DOHH2 (cell line): ENCODE measurements around the gene SSTR4.

Source experiments
- H3F3A ChIP-seq: fragments of 200-600 bp; sonication (generic), shearing (Covaris generic); 2 replicates; pipeline ENCODE4 v1.6.0; 2016; ENCODE audit warnings: antibody characterized with exemption, mild to moderate bottlenecking; ENCODE audit not compliant: control insufficient read depth, insufficient read depth
- H3K27ac ChIP-seq: fragments of 200-600 bp; sonication (generic); 2 replicates; pipeline ENCODE4 v1.5.1; 2014; ENCODE audit warnings: low read depth, mild to moderate bottlenecking, low read length, moderate library complexity
- H3K27me3 ChIP-seq: fragments of 200-600 bp; sonication (generic); 2 replicates; pipeline ENCODE4 v1.6.1; 2014; ENCODE audit warnings: mild to moderate bottlenecking, low read length, mixed read lengths; ENCODE audit not compliant: control insufficient read depth
- H3K36me3 ChIP-seq: fragments of 200-600 bp; sonication (generic); 2 replicates; pipeline ENCODE4 v1.6.1; 2014; ENCODE audit warnings: mild to moderate bottlenecking, low read length, moderate library complexity, mixed read lengths; ENCODE audit not compliant: control insufficient read depth
- H3K4me1 ChIP-seq: fragments of 200-600 bp; sonication (generic); 2 replicates; pipeline ENCODE4 v1.6.1; 2014; ENCODE audit warnings: mild to moderate bottlenecking, low read length, mixed read lengths; ENCODE audit not compliant: control insufficient read depth
- H3K4me2 ChIP-seq: fragments of 200-600 bp; sonication (generic); 2 replicates; pipeline ENCODE4 v1.6.0; 2014; ENCODE audit warnings: mild to moderate bottlenecking, low read length, moderate library complexity
- H3K4me3 ChIP-seq: fragments of 200-600 bp; sonication (generic); 2 replicates; pipeline ENCODE4 v1.5.1; 2014; ENCODE audit warnings: mild to moderate bottlenecking, low read length, mixed read lengths
- H3K79me2 ChIP-seq: fragments of 200-600 bp; sonication (generic); 2 replicates; pipeline ENCODE4 v1.6.1; 2014; ENCODE audit warnings: mild to moderate bottlenecking, low read length, mixed read lengths; ENCODE audit not compliant: control insufficient read depth
- H3K9me2 ChIP-seq: fragments of 200-600 bp; sonication (generic); replicated peaks from 2 replicates; pipeline ENCODE4 v1.6.1; 2014; ENCODE audit warnings: mild to moderate bottlenecking, low read length, mixed read lengths; ENCODE audit not compliant: control insufficient read depth
- H3K9me3 ChIP-seq: fragments of 200-600 bp; sonication (generic); 2 replicates; pipeline ENCODE4 v1.6.1; 2014; ENCODE audit warnings: antibody characterized with exemption, low read length, mixed read lengths; ENCODE audit not compliant: control insufficient read depth, insufficient read depth
- H4K20me1 ChIP-seq: fragments of 200-600 bp; sonication (generic); 2 replicates; pipeline ENCODE4 v1.6.0; 2014; ENCODE audit warnings: low read depth, mild to moderate bottlenecking, antibody characterized with exemption, low read length, moderate library complexity; ENCODE audit not compliant: control insufficient read depth, insufficient read depth
- CTCF ChIP-seq: fragments of 200-600 bp; sonication (generic); IDR thresholded peaks from one replicate; pipeline ENCODE4 v1.5.1; 2014; ENCODE audit warnings: antibody characterized with exemption, mild to moderate bottlenecking, low read depth, low read length; ENCODE audit not compliant: poor library complexity, severe bottlenecking
- EZH2phosphoT487 ChIP-seq: fragments of 200-600 bp; sonication (generic); IDR thresholded peaks from 2 replicates; pipeline ENCODE4 v1.6.1; 2017; ENCODE audit warnings: borderline replicate concordance, mild to moderate bottlenecking, antibody characterized with exemption, low read length, moderate library complexity, mixed read lengths

Gene SSTR4

GRCh38 chr20:23043376-23043775, 8.3 kb downstream of the SSTR4 start:
- H3K36me3 ChIP-seq: no peaks in the 10 kb centered on the region
- no peaks in the 10 kb centered on the region for H3K27me3 ChIP-seq
- H3K4me2 ChIP-seq: no peak overlapping the region
- H3K79me2 ChIP-seq: no peaks in the 10 kb centered on the region
- no peak overlapping the region for H3K4me3 ChIP-seq
- peaks cover 8% of the 10 kb centered on the region; the same call in 1 of the 2 replicates for H3K9me3 ChIP-seq
- TF ChIP-seq CTCF: no peak
- no peak for TF ChIP-seq EZH2phosphoT487
- no peaks in the 10 kb centered on the region for H3F3A ChIP-seq
- no peaks in the 10 kb centered on the region for H3K4me1 ChIP-seq
- no peaks in the 10 kb centered on the region for H4K20me1 ChIP-seq
- no peak overlapping the region for H3K27ac ChIP-seq
- no peaks in the 10 kb centered on the region for H3K9me2 ChIP-seq

GRCh38 chr20:23046431-23046830, 11.3 kb downstream of the SSTR4 start:
- H3K79me2 ChIP-seq: no peaks in the 10 kb centered on the region
- H3K9me2 ChIP-seq: no peaks in the 10 kb centered on the region
- H3K36me3 ChIP-seq: no peaks in the 10 kb centered on the region
- no peaks in the 10 kb centered on the region for H3K4me1 ChIP-seq
- TF ChIP-seq EZH2phosphoT487: no peak
- no peak for TF ChIP-seq CTCF
- H3K9me3 ChIP-seq: peaks cover 20% of the 10 kb centered on the region; the same call in 1 of the 2 replicates
- no peaks in the 10 kb centered on the region for H3K27me3 ChIP-seq
- H3F3A ChIP-seq: no peaks in the 10 kb centered on the region
- no peaks in the 10 kb centered on the region for H4K20me1 ChIP-seq
- no peak overlapping the region for H3K27ac ChIP-seq
- no peak overlapping the region for H3K4me3 ChIP-seq
- no peak overlapping the region for H3K4me2 ChIP-seq

- H3K79me2 ChIP-seq: no peaks in the 10 kb centered on the region
- H4K20me1 ChIP-seq: no peaks in the 10 kb centered on the region
- H3K27ac ChIP-seq: no peak overlapping the region
- H3F3A ChIP-seq: no peaks in the 10 kb centered on the region
- no peak for TF ChIP-seq EZH2phosphoT487
- no peak overlapping the region for H3K4me2 ChIP-seq
- H3K4me1 ChIP-seq: no peaks in the 10 kb centered on the region
- H3K9me3 ChIP-seq: peaks cover 20% of the 10 kb centered on the region; the same call in 1 of the 2 replicates
- no peak overlapping the region for H3K4me3 ChIP-seq
- no peaks in the 10 kb centered on the region for H3K9me2 ChIP-seq
- H3K36me3 ChIP-seq: no peaks in the 10 kb centered on the region
- no peaks in the 10 kb centered on the region for H3K27me3 ChIP-seq
Observed at GRCh38 chr20:23047001-23047737, 12.1 kb downstream of the SSTR4 start.

- H3K79me2 ChIP-seq: no peaks in the 10 kb centered on the region
- no peaks in the 10 kb centered on the region for H3K36me3 ChIP-seq
- TF ChIP-seq CTCF (no peak), EZH2phosphoT487 (no peak)
- no peak overlapping the region for H3K4me3 ChIP-seq
- H3K4me1 ChIP-seq: no peaks in the 10 kb centered on the region
- no peaks in the 10 kb centered on the region for H3K9me2 ChIP-seq
- H3K27ac ChIP-seq: no peak overlapping the region
- H4K20me1 ChIP-seq: no peaks in the 10 kb centered on the region
- H3K27me3 ChIP-seq: no peaks in the 10 kb centered on the region
- H3K4me2 ChIP-seq: no peak overlapping the region
- peaks cover 20% of the 10 kb centered on the region; the same call in 1 of the 2 replicates for H3K9me3 ChIP-seq
- no peaks in the 10 kb centered on the region for H3F3A ChIP-seq
Observed at GRCh38 chr20:23047738-23048214, 12.7 kb downstream of the SSTR4 start.
